Measurements from ENCODE around the gene CSF2. TPM values are rescaled to one million over a fixed set of nuclear protein-coding genes. Genes with fewer than 3 reads are reported as not detected.

Gene CSF2
- polyA plus RNA-seq (2012; ENCODE audit: low read depth, missing spikeins) = not detected

DNA sequence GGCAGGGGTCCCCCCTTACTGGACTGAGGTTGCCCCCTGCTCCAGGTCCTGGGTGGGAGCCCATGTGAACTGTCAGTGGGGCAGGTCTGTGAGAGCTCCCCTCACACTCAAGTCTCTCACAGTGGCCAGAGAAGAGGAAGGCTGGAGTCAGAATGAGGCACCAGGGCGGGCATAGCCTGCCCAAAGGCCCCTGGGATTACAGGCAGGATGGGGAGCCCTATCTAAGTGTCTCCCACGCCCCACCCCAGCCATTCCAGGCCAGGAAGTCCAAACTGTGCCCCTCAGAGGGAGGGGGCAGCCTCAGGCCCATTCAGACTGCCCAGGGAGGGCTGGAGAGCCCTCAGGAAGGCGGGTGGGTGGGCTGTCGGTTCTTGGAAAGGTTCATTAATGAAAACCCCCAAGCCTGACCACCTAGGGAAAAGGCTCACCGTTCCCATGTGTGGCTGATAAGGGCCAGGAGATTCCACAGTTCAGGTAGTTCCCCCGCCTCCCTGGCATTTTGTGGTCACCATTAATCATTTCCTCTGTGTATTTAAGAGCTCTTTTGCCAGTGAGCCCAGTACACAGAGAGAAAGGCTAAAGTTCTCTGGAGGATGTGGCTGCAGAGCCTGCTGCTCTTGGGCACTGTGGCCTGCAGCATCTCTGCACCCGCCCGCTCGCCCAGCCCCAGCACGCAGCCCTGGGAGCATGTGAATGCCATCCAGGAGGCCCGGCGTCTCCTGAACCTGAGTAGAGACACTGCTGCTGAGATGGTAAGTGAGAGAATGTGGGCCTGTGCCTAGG lies at the start of gene CSF2:
Gene CSF2, plus strand, starts transcription at position 559 of the 783 bp plus-strand sequence. Its CDS starts 35 bp downstream, at position 594.
- TF ChIP-seq TAF1 (IDR thresholded peaks at IDR 0.05; ENCODE audit: low read depth, low read length) (no peak), POLR2A (IDR thresholded peaks at IDR 0.05; ENCODE audit: low read depth, low read length) (no peak), POU2F2 (IDR thresholded peaks at IDR 0.05; ENCODE audit: low read depth, low read length) (no peak), SPI1 (IDR thresholded peaks at IDR 0.05; ENCODE audit: low read depth, low read length) (no peak), PAX5 (IDR thresholded peaks at IDR 0.05; ENCODE audit: insufficient read depth, low read length, severe bottlenecking) (no peak), POLR2AphosphoS5 (IDR thresholded peaks at IDR 0.05; ENCODE audit: low read depth, low read length) (no peak)
- FAIRE-seq = no peak
- DNase-seq (ENCODE audit: insufficient read length, low spot score) = no peak

DNA sequence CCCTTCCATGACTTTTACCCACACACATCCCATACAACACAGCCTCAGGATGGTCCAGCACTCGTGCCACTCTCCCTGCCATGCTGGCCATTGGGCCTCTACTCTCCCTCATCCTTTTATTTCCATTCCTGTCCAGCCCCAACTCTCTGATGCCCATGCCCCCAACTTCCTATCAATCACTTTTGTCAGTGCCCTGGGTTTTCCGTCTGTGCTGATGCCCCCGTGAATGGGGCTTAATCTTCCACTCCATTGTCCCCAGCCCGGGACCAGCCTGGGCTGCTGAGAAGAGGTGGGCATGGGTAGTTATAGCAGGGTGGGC lies 49.5 kb upstream of the CSF2 start:
- FAIRE-seq (no peak), DNase-seq (ENCODE audit: insufficient read length, low spot score) (no peak)
- TF ChIP-seq SPI1 (IDR thresholded peaks at IDR 0.05; ENCODE audit: low read depth, low read length) (no peak), POLR2AphosphoS5 (IDR thresholded peaks at IDR 0.05; ENCODE audit: low read depth, low read length) (no peak), TAF1 (IDR thresholded peaks at IDR 0.05; ENCODE audit: low read depth, low read length) (no peak), POU2F2 (IDR thresholded peaks at IDR 0.05; ENCODE audit: low read depth, low read length) (no peak), POLR2A (IDR thresholded peaks at IDR 0.05; ENCODE audit: low read depth, low read length) (no peak), PAX5 (IDR thresholded peaks at IDR 0.05; ENCODE audit: insufficient read depth, low read length, severe bottlenecking) (no peak)

DNA sequence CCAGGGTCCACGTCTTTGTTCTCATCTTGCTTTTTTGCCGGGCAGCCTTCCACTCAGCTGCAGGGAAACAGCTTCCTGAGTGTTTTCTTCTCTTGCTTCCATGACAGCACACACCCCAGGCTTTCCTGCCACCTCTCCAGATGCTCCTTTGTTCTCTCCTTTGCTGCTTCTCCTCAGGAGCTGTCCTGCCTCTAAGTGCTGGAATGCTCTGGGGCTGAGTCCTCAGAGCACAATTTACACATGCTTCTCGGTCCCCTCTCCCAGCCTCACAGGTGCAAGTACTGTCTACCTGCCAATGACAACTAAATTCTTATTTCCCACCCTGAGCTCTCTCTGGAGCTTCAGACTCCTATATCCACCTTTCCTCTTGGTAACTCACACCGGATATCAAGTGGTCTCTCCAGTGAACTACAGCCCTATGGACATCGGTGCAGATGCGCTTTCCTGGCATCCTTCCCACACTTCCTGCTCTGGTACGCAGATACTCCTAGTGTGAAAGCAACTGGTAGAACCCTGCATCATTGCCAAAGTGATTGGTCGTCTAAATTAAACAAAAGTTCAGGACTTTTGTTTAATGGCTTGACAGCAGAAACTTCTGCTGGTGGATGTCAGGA lies 48.7 kb upstream of the CSF2 start:
- DNase-seq (ENCODE audit: insufficient read length, low spot score) (no peak), FAIRE-seq (no peak)
- no peak for TF ChIP-seq POLR2A (IDR thresholded peaks at IDR 0.05; ENCODE audit: low read depth, low read length)
- no peak for TF ChIP-seq POU2F2 (IDR thresholded peaks at IDR 0.05; ENCODE audit: low read depth, low read length)
- TF ChIP-seq TAF1 (IDR thresholded peaks at IDR 0.05; ENCODE audit: low read depth, low read length) = no peak
- no peak for TF ChIP-seq POLR2AphosphoS5 (IDR thresholded peaks at IDR 0.05; ENCODE audit: low read depth, low read length)
- TF ChIP-seq PAX5 (IDR thresholded peaks at IDR 0.05; ENCODE audit: insufficient read depth, low read length, severe bottlenecking) = no peak
- no peak for TF ChIP-seq SPI1 (IDR thresholded peaks at IDR 0.05; ENCODE audit: low read depth, low read length)

DNA sequence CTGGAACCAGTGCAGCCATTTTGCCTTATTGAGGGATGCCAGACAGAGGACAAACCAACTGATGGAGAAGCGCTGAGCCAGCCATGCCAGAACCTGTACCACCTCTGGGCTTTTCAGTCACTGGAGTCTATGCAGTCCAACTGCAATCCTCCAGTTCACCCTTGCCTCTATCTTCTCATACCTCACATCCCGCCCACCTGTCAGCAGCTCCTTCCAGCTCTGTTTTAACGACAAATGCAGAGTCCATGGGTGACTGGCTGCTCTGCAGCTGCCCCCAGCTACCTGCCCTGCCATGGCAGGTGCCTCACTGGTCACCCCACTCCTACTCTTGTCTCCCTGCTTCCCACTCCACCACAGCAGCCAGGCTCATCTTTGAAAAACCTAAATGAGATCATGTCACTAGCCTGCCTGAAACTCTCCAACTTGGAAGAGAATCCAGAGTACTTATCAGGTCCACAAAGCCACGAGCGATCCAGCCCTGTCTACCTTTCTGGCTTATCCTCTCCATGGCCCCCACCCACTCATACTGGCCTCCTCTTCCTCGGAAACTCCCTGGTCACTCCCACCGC lies 48.1 kb upstream of the CSF2 start:
- FAIRE-seq (no peak), DNase-seq (ENCODE audit: insufficient read length, low spot score) (no peak)
- TF ChIP-seq TAF1 (IDR thresholded peaks at IDR 0.05; ENCODE audit: low read depth, low read length) = no peak
- no peak for TF ChIP-seq POLR2A (IDR thresholded peaks at IDR 0.05; ENCODE audit: low read depth, low read length)
- TF ChIP-seq SPI1 (IDR thresholded peaks at IDR 0.05; ENCODE audit: low read depth, low read length) = no peak
- TF ChIP-seq POLR2AphosphoS5 (IDR thresholded peaks at IDR 0.05; ENCODE audit: low read depth, low read length) = no peak
- no peak for TF ChIP-seq POU2F2 (IDR thresholded peaks at IDR 0.05; ENCODE audit: low read depth, low read length)
- no peak for TF ChIP-seq PAX5 (IDR thresholded peaks at IDR 0.05; ENCODE audit: insufficient read depth, low read length, severe bottlenecking)

DNA sequence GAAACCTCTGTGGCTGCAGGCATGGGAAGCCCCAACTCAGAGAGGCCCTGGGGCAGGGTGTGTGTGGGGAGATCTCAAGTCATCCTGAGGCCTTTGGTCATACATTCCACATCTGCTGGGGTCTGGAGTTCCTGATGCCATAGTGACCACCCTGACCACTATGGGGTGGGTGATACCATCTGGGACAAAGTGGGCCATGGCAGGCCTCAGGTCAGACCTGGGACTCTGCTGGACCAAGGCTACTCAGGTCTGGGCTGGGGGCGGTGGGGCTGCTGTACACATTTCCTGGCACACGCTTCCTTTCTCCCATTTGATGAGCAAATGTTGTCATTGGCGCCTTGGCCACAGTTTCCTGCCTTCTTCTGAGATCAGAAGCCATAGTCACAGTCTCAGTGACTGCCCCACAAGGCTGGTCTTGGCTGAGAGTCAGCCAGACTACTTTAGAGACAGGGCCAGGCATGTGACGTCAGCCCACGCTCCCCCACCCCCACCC lies 47.0 kb upstream of the CSF2 start:
- no peak for TF ChIP-seq POLR2AphosphoS5 (IDR thresholded peaks at IDR 0.05; ENCODE audit: low read depth, low read length)
- TF ChIP-seq POLR2A (IDR thresholded peaks at IDR 0.05; ENCODE audit: low read depth, low read length) = no peak
- no peak for TF ChIP-seq TAF1 (IDR thresholded peaks at IDR 0.05; ENCODE audit: low read depth, low read length)
- no peak for TF ChIP-seq PAX5 (IDR thresholded peaks at IDR 0.05; ENCODE audit: insufficient read depth, low read length, severe bottlenecking)
- TF ChIP-seq SPI1 (IDR thresholded peaks at IDR 0.05; ENCODE audit: low read depth, low read length) = no peak
- no peak for TF ChIP-seq POU2F2 (IDR thresholded peaks at IDR 0.05; ENCODE audit: low read depth, low read length)
- no peak for FAIRE-seq
- no peak for DNase-seq (ENCODE audit: insufficient read length, low spot score)

DNA sequence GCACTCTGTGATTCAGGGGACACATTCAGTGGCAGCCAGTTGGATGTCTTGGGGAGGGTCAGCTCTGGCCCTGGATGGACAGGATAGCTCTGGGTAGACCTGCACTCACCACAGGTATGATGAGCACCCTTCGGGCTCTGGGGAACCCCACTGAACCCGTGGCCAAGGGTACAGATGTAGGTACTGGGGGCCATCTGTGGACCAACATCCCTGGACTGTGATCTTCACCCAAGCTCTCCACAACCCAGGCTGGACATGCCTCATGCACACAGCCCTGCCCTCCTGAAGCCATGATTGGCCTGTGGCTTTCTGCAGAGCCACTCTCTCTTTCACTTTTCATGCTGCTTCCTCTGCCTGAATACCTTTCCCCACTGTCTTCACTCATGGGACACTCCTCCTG lies 46.6 kb upstream of the CSF2 start:
- FAIRE-seq (no peak), DNase-seq (ENCODE audit: insufficient read length, low spot score) (no peak)
- TF ChIP-seq POLR2A (IDR thresholded peaks at IDR 0.05; ENCODE audit: low read depth, low read length) = no peak
- no peak for TF ChIP-seq PAX5 (IDR thresholded peaks at IDR 0.05; ENCODE audit: insufficient read depth, low read length, severe bottlenecking)
- TF ChIP-seq POLR2AphosphoS5 (IDR thresholded peaks at IDR 0.05; ENCODE audit: low read depth, low read length) = no peak
- no peak for TF ChIP-seq SPI1 (IDR thresholded peaks at IDR 0.05; ENCODE audit: low read depth, low read length)
- no peak for TF ChIP-seq POU2F2 (IDR thresholded peaks at IDR 0.05; ENCODE audit: low read depth, low read length)
- TF ChIP-seq TAF1 (IDR thresholded peaks at IDR 0.05; ENCODE audit: low read depth, low read length) = no peak

DNA sequence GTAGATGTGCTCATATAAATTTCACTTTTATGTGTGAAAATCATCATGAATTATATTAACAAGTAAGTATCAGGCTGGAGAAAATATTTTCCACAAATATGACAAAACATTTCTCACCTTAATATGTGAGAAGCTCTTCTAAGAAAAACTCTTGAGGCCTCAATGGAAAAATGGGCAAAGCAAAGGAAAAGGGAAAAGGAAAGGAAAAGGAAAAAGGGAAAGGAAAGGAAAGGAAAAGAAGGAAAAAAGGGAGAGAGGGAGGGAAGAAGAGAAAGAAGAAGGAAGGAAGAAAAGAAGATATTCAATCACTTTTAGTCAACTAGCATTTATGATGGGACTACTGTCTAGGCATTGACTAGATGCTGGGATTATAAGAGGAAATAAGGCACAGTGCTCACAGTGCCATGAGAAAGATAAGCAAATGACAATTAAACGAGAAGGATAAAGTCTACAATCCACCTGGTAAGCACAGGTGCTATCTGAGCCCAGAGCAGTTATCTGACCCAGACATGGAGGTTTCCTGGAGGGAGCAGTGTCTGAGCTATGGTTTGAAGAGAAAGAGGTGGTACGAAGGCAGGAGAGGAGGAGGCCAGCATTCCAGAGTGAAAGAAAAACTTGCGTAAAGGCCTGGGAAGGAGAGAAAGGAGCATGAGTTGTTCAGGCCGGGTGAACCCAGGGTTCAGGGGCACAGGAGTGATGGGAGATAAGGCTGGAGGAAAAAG lies 43.8 kb upstream of the CSF2 start:
- FAIRE-seq = no peak
- DNase-seq (ENCODE audit: insufficient read length, low spot score) = no peak
- TF ChIP-seq POLR2A (IDR thresholded peaks at IDR 0.05; ENCODE audit: low read depth, low read length) = no peak
- no peak for TF ChIP-seq POLR2AphosphoS5 (IDR thresholded peaks at IDR 0.05; ENCODE audit: low read depth, low read length)
- no peak for TF ChIP-seq PAX5 (IDR thresholded peaks at IDR 0.05; ENCODE audit: insufficient read depth, low read length, severe bottlenecking)
- no peak for TF ChIP-seq SPI1 (IDR thresholded peaks at IDR 0.05; ENCODE audit: low read depth, low read length)
- TF ChIP-seq POU2F2 (IDR thresholded peaks at IDR 0.05; ENCODE audit: low read depth, low read length) = no peak
- TF ChIP-seq TAF1 (IDR thresholded peaks at IDR 0.05; ENCODE audit: low read depth, low read length) = no peak

DNA sequence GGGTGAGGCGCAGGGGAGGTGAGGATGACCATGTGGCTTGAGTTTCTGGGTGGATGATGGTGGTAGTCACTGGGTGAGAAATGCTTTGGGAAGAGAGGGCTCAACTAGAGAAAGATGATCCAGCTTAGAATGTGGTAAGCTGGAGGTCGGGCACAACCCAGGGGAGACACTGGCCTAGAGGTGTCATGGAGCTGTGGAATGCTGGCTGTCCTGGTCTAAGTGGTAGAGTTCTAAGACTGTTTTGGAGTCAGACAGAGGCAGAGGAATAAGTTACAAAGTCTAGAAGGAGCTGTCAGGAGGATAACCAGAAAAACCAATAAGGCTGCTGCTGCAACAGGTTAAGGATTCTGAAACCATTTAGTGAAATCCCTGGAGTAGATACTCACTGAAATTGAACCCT lies 43.0 kb upstream of the CSF2 start:
- TF ChIP-seq POU2F2 (IDR thresholded peaks at IDR 0.05; ENCODE audit: low read depth, low read length) = no peak
- TF ChIP-seq POLR2A (IDR thresholded peaks at IDR 0.05; ENCODE audit: low read depth, low read length) = no peak
- no peak for TF ChIP-seq PAX5 (IDR thresholded peaks at IDR 0.05; ENCODE audit: insufficient read depth, low read length, severe bottlenecking)
- no peak for TF ChIP-seq POLR2AphosphoS5 (IDR thresholded peaks at IDR 0.05; ENCODE audit: low read depth, low read length)
- no peak for TF ChIP-seq SPI1 (IDR thresholded peaks at IDR 0.05; ENCODE audit: low read depth, low read length)
- no peak for TF ChIP-seq TAF1 (IDR thresholded peaks at IDR 0.05; ENCODE audit: low read depth, low read length)
- no peak for DNase-seq (ENCODE audit: insufficient read length, low spot score)
- FAIRE-seq = no peak

All from GM12891 (cell line).